ENCODE data around the gene AGBL1.

Gene AGBL1

GRCh38 chr15:86879250-86880229 is 799.9 kb downstream of the AGBL1 start:
- DNase-seq (ENCODE audit: low read depth in 1 of 2, low spot score in 1 of 2), result no peak
- no peaks in the 10 kb centered on the region for H3K27me3 ChIP-seq (ENCODE audit: insufficient read depth, poor library complexity, severe bottlenecking)
- no peak overlapping the region for H3K27ac ChIP-seq (replicated peaks)
- no peak for TF ChIP-seq REST (IDR thresholded peaks at IDR 0.05; ENCODE audit: insufficient replicate concordance, low read depth)
- H3K4me3 ChIP-seq (replicated peaks; ENCODE audit: insufficient read depth, low read length), result no peak overlapping the region

GRCh38 chr15:86885616-86886015 is 805.9 kb downstream of the AGBL1 start:
- Histone ChIP-seq H3K27me3 (ENCODE audit: insufficient read depth, poor library complexity, severe bottlenecking) (no peaks in the 10 kb centered on the region), H3K27ac (replicated peaks) (no peak overlapping the region), H3K4me3 (replicated peaks; ENCODE audit: insufficient read depth, low read length) (no peak overlapping the region)
- TF ChIP-seq SPI1 (IDR thresholded peaks at IDR 0.05; ENCODE audit: borderline replicate concordance, low read depth) (no peak), GABPA (IDR thresholded peaks at IDR 0.05; ENCODE audit: low read depth) (no peak), REST (IDR thresholded peaks at IDR 0.05; ENCODE audit: insufficient replicate concordance, low read depth) (no peak), CTCF (IDR thresholded peaks at IDR 0.05; ENCODE audit: insufficient read depth, low read length) (no peak), POLR2AphosphoS5 (IDR thresholded peaks at IDR 0.05; ENCODE audit: low read depth) (no peak)
- no peak for DNase-seq (ENCODE audit: low read depth in 1 of 2, low spot score in 1 of 2)

GRCh38 chr15:86892774-86893449 is 813.2 kb downstream of the AGBL1 start:
- Histone ChIP-seq H3K27ac (replicated peaks) (no peak overlapping the region), H3K27me3 (ENCODE audit: insufficient read depth, poor library complexity, severe bottlenecking) (no peaks in the 10 kb centered on the region), H3K4me3 (replicated peaks; ENCODE audit: insufficient read depth, low read length) (no peak overlapping the region)
- no peak for TF ChIP-seq SPI1 (IDR thresholded peaks at IDR 0.05; ENCODE audit: borderline replicate concordance, low read depth)
- TF ChIP-seq REST (IDR thresholded peaks at IDR 0.05; ENCODE audit: insufficient replicate concordance, low read depth), result no peak
- TF ChIP-seq CTCF (IDR thresholded peaks at IDR 0.05; ENCODE audit: insufficient read depth, low read length), result no peak
- TF ChIP-seq GABPA (IDR thresholded peaks at IDR 0.05; ENCODE audit: low read depth), result no peak
- TF ChIP-seq POLR2AphosphoS5 (IDR thresholded peaks at IDR 0.05; ENCODE audit: low read depth), result no peak
- DNase-seq (ENCODE audit: low read depth in 1 of 2, low spot score in 1 of 2), result no peak

Measured in HL-60 (cell line).